Cerebellar cortex (tissue), 1 donor: ENCODE measurements around the gene F2RL2.
A peak's percentile ranks its signal among the peaks of the same experiment; 100 is the strongest.

Experiments
- DNase-seq: peaks from one replicate; pipeline ENCODE4 v3.0.0-alpha.2; 2015; ENCODE audit warnings: low spot score

The F2RL2 gene

DNA sequence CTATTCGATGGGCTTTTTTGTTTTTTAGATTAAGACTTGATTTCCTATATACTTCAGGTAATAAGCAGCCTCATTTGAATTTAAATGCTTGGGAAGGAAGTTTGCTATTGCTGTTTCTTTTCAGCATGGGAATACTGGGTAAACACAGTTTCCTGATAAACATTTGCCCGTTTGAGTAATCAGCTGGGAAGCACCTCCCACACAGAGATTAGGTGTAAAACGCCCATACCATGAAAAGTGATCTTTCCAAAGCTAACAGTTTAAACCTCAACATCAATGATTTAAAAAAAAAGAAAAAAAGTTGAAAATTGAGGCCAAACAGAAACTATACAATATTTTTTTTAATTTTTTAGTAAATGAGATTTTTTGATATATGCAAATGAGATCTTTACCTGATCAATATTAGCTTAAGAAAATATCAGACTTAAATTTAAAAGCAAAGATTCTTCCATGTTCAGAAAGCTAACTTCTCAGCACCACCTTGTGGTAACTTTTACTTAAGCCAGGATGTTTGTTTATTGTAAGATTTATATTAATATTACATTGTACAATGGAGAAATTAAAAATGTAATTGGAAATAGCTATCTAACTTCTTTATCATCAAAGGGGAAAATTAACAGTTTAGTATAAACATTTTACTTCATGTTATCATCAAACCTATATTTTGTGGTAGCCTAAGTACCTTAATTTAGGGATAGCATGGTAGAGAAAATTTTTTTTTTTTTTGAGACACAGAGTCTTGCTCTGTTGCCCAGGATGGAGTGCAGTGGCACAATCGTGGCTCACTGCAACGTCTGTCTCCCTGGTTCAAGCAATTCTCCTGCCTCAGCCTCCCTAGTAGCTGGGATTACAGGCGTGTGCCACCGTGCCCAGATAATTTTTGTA lies 39.8 kb downstream of the F2RL2 start:
- DNase-seq: peak; percentile 16

DNA sequence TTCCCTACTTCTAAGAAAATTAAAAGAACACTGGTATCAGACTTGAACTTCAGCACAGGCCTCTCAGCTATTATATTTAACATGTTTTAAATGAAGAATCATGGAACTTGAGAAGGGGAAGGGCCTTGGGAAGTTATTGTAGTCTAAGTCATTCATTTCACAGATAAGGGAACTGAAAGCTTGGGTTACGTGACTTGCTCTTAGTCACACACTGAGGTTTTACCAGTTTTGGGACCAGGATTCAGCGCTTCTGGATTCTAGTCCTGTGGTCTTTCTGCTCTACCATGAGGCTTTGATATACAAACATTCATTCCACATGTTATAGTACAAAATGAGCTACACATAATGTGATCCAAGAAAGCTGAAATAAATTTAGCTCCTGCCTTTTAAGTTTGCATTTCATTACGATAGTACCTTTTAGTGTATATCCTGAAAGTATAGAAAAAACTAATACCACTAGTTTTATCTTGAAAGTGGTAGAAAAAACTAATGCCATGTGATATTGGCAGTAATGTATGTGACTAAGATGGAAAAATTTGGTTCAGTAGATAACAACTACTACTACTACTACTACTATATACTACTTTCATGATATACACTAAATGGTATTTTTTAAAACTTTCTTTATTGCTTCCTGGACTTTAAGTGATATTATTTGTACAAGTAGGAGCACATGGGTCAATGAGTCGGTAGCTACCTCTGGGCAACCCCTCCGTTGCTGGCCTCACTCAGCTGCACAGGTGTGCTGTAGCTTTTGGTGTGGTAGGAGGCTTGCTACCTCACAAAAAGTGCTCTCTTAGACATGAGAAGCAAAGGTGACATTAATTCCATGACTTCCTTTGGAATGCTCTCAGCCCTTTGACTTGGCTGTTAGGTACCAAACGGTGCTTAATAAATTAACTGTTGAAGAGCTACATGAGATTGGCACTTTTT lies 40.7 kb downstream of the F2RL2 start:
- no peak for DNase-seq

DNA sequence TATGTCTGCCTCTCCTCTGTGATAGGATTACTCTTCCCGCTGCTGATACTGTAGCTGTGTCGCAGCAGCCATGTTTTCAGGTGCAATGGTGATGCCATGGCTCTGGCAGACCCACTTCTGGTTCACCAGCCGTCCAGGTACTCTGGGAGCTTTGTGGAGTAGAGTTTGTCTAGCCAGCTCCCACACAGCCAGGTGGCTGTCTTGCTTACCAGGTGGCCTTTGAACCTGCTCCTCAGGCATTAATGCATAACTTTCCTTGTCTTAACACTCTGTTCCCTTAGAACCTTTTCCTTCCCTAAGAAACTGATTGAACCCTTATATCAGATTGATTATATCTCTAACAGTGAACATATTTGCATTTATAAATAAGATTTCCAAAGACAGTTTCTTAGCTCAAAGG lies 42.2 kb downstream of the F2RL2 start:
- DNase-seq: no peak

DNA sequence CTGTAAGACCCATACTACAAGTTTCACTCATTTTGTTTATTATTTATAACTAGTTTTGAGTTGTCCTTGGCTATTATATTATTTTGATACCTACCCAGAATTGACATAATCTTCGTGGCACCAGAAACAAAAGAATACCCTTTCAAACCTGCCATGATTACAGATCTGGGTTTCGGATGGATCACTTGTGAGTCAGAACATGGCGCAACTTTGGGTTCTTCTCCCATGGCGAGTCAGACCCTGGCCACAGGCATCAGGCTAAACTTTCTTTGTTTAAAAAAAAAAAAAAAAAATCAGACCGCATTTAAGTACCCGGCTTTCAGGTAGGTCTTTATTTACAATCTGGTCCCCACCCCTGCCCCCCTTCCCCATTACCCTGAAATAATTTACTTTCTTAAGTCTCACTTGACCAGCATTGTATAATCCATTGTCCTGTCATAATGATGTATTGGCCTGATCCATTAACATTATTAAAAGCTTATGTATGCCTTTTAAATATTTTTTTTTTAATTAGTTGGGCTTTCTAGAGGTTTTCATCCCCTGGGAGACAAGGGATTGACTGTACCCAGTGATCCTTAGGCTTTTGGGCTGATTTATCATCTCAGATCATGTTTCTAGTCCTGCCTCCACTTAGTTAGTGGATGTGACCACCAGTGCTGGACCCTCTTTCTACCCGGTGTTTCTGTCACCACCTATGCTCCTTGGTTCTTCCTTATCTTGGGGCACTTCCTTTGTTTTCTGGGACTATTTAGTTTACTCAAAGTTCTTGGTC lies 43.9 kb downstream of the F2RL2 start:
- DNase-seq: no peak

GRCh38 chr5:76576996-76577395 lies 46.2 kb downstream of the F2RL2 start:
- no peak for DNase-seq

GRCh38 chr5:76576450-76576849 lies 46.8 kb downstream of the F2RL2 start:
- DNase-seq: no peak

GRCh38 chr5:76571559-76571958 lies 51.6 kb downstream of the F2RL2 start:
- no peak for DNase-seq

DNA sequence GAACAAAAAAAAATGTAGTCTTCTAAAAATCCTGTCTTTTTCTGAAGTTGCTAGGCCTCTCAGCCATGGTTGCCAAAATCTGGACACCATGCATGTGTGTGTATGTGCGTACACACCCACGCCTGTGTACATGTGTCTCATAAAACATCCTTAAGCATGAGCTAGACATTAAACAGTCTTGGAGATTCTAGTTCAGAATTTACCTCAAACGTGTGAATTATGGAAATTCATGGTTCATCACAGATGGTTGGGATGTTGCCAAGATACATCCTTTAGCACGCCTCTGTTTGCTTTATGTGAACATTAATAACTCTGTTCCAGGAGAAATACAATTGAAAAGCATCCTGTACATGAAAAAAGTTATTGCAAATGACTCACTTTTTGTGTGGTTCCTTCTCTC lies 53.0 kb downstream of the F2RL2 start:
- DNase-seq: no peak
